Measurements from ENCODE around the gene LVRN. TPM values are rescaled to one million over a fixed set of nuclear protein-coding genes. Genes with fewer than 3 reads are reported as not detected.

Gene LVRN, protein sequence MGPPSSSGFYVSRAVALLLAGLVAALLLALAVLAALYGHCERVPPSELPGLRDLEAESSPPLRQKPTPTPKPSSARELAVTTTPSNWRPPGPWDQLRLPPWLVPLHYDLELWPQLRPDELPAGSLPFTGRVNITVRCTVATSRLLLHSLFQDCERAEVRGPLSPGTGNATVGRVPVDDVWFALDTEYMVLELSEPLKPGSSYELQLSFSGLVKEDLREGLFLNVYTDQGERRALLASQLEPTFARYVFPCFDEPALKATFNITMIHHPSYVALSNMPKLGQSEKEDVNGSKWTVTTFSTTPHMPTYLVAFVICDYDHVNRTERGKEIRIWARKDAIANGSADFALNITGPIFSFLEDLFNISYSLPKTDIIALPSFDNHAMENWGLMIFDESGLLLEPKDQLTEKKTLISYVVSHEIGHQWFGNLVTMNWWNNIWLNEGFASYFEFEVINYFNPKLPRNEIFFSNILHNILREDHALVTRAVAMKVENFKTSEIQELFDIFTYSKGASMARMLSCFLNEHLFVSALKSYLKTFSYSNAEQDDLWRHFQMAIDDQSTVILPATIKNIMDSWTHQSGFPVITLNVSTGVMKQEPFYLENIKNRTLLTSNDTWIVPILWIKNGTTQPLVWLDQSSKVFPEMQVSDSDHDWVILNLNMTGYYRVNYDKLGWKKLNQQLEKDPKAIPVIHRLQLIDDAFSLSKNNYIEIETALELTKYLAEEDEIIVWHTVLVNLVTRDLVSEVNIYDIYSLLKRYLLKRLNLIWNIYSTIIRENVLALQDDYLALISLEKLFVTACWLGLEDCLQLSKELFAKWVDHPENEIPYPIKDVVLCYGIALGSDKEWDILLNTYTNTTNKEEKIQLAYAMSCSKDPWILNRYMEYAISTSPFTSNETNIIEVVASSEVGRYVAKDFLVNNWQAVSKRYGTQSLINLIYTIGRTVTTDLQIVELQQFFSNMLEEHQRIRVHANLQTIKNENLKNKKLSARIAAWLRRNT
- under 0.01 and 0.19 TPM in 2 replicates for total RNA-seq

DNA sequence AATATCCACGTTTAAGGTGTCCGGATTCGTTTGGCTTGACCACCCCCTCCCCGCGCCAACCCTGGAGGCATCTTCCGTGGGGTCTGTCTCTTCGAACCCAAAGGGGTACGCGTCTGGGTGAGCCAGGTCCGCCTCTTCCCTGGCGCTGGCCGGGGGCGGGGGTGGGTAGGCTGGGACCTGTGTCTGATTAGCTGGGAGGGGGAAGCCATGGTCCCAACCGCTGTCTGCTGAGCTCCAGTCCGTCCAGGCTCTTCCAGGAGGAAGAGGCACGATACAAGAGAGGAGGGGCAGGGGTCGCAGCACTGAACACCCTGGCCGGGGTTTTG is at the start of gene LVRN:
Gene LVRN, plus strand, starts transcription at position 237 of the 326 bp plus-strand sequence. CDS start 143 bp downstream, outside the sequence.

DNA sequence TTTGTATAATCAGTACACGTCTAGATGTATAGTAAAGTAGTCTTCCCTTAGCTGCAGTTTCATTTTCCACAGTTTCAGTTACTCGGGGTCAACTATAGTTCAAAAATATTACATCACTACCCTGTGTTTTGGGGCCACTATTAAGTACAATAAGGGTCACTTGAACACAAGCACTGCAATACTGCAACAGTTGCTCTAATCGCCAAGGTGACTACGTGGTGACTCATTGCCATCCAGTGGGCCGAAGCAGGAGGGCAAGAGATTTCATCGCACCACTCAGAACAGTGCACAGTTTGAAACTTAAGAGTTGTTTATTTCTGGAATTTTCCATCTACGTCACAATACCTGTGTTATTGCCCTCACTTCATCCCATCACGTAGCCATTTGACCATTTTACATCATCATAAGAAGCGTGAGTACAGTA is 69.8 kb downstream of the LVRN start, which contains the start of gene ARL14EPL:
Gene ARL14EPL, plus strand, starts transcription at position 379 of the 424 bp plus-strand sequence. CDS start 18,994 bp downstream, outside the sequence.

Other genes starting within 250 kb of the LVRN start
- gene CDO1, start 145.8 kb upstream of the LVRN start, total RNA-seq = 1.5 and 3.4 TPM in 2 replicates
- gene ATG12, start 120.9 kb upstream of the LVRN start, total RNA-seq = 57.1 and 80.9 TPM in 2 replicates
- gene AP3S1, start 120.5 kb upstream of the LVRN start, total RNA-seq = 118 and 121 TPM in 2 replicates
- 0.19 TPM in 1 of 2 replicates, not detected in the other for gene ARL14EPL, start 70.0 kb downstream of the LVRN start, total RNA-seq
- gene COMMD10, start 122.5 kb downstream of the LVRN start, total RNA-seq = 34.7 and 35.1 TPM in 2 replicates

Data from regular cardiac myocyte (primary cell).